H1 (cell line): ENCODE measurements around the gene CCDC77. TPM values are rescaled to one million over a fixed set of nuclear protein-coding genes. Genes with fewer than 3 reads are reported as not detected.
"Not testable (repeated sequence)": the region's sequence is repeated elsewhere in the genome, so short reads cannot be mapped to it uniquely, and the experiment has no call there.

Experiments used
- CTCF ChIA-PET: fragments of 300-600 bp; sonication (Branson Sonifier 250); formaldehyde crosslinking; loops from one replicate; lab custom pipeline; 2021; ENCODE audit not compliant: partially characterized antibody; lab: Charles Lee
- POLR2A ChIA-PET: fragments of 300-600 bp; sonication (Branson Sonifier 250); formaldehyde crosslinking; loops from one replicate; lab custom pipeline; 2021; ENCODE audit warnings: inconsistent platforms; ENCODE audit not compliant: partially characterized antibody; lab: Charles Lee
- DNase-seq, 2 experiments: peaks; one replicate each; pipeline versions ENCODE4 v3.0.0 to v3.0.0-alpha.2; 2010 to 2022; ENCODE audit warnings: low spot score in 2 of 2, low read depth in 1 of 2, mixed read lengths in 1 of 2
- FAIRE-seq: peaks from 2 replicates; lab custom pipeline; 2011; peaks lifted over from hg19 to GRCh38; lab: Jason Lieb, UNC
- H2AFZ ChIP-seq: 2 replicates; pipeline ENCODE4 v1.8.1; 2012; ENCODE audit warnings: low read length, inconsistent platforms
- H2AK5ac ChIP-seq: 2 replicates; pipeline ENCODE4 v1.6.1; 2013; ENCODE audit warnings: low read depth, low read length
- H2BK120ac ChIP-seq: replicated peaks from 2 replicates; pipeline ENCODE3; 2013; ENCODE audit warnings: low read depth, low read length, inconsistent platforms
- H2BK12ac ChIP-seq: 2 replicates; pipeline ENCODE4 v1.6.1; 2013; ENCODE audit warnings: low read depth, low read length
- H2BK15ac ChIP-seq: 2 replicates; pipeline ENCODE4 v1.6.1; 2013; ENCODE audit warnings: low read length
- H2BK20ac ChIP-seq: 2 replicates; pipeline ENCODE4 v1.6.1; 2013; ENCODE audit warnings: low read length
- H2BK5ac ChIP-seq: 2 replicates; pipeline ENCODE4 v1.6.1; 2013; ENCODE audit warnings: low read depth, low read length
- H3K14ac ChIP-seq: 2 replicates; pipeline ENCODE4 v1.6.1; 2013; ENCODE audit warnings: inconsistent platforms; ENCODE audit not compliant: insufficient read length
- H3K18ac ChIP-seq: 2 replicates; pipeline ENCODE4 v1.6.1; 2013; ENCODE audit warnings: low read length; ENCODE audit errors: extremely low read depth
- H3K23ac ChIP-seq: 2 replicates; pipeline ENCODE4 v1.6.1; 2013; ENCODE audit warnings: inconsistent platforms; ENCODE audit not compliant: insufficient read length
- H3K23me2 ChIP-seq: 2 replicates; pipeline ENCODE4 v1.6.1; 2013; ENCODE audit warnings: low read depth, low read length
- H3K27ac ChIP-seq: 2 replicates; pipeline ENCODE4 v1.6.1; 2011; ENCODE audit warnings: low read depth, low read length, inconsistent platforms
- H3K27me3 ChIP-seq, 4 experiments: replicated peaks in 1 of 4; 1 replicate in 1 of 4; 2 replicates in 3 of 4; pipeline versions ENCODE4 v1.6.1 to v1.8.1; 2011 to 2013; ENCODE audit warnings: low read length in 3 of 4, mild to moderate bottlenecking in 3 of 4, inconsistent platforms in 2 of 4, mixed read lengths in 2 of 4, moderate library complexity in 1 of 4; ENCODE audit not compliant: control insufficient read depth in 3 of 4, insufficient read depth in 3 of 4; ENCODE audit errors: extremely low read depth in 1 of 4
- H3K36me3 ChIP-seq, 4 experiments: 2 replicates each; pipeline versions ENCODE4 v1.6.1 to v1.8.1; 2011 to 2013; ENCODE audit warnings: mild to moderate bottlenecking in 4 of 4, low read length in 3 of 4, moderate library complexity in 2 of 4, control low read depth in 1 of 4, inconsistent platforms in 1 of 4; ENCODE audit not compliant: insufficient read depth in 4 of 4, control insufficient read depth in 2 of 4
- H3K4ac ChIP-seq: replicated peaks from 2 replicates; pipeline ENCODE3; 2013; ENCODE audit warnings: low read length, low read depth, mixed read lengths, inconsistent platforms; ENCODE audit not compliant: insufficient read length
- H3K4me1 ChIP-seq, 4 experiments: replicated peaks in 1 of 4; 1 replicate in 1 of 4; 2 replicates in 3 of 4; pipeline versions ENCODE4 v1.6.1 to v1.8.1; 2011 to 2013; ENCODE audit warnings: low read length in 3 of 4, inconsistent platforms in 2 of 4, mixed read lengths in 1 of 4; ENCODE audit not compliant: insufficient read depth in 4 of 4, control insufficient read depth in 3 of 4
- H3K4me2 ChIP-seq, 2 experiments: 2 replicates each; pipeline versions ENCODE4 v1.6.1 to v1.8.1; 2011 to 2013; ENCODE audit warnings: low read depth in 2 of 2, low read length in 2 of 2, control low read depth in 1 of 2, inconsistent platforms in 1 of 2, mild to moderate bottlenecking in 1 of 2; ENCODE audit not compliant: insufficient read depth in 1 of 2
- H3K4me3 ChIP-seq, 4 experiments: fragments of 200-600, 300-600 bp in 1 of 4; sonication (generic), shearing (Covaris generic), sonication (Bioruptor Twin) in 1 of 4; 2 replicates each; pipeline versions ENCODE4 v1.5.1 to v1.8.1; 2011 to 2016; ENCODE audit warnings: low read length in 4 of 4, low read depth in 3 of 4, control low read depth in 2 of 4, inconsistent platforms in 2 of 4, mild to moderate bottlenecking in 2 of 4, mixed read lengths in 1 of 4, moderate library complexity in 1 of 4; ENCODE audit not compliant: insufficient read depth in 2 of 4; ENCODE audit errors: extremely low read depth in 1 of 4
- H3K56ac ChIP-seq: replicated peaks from 2 replicates; pipeline ENCODE3; 2013; ENCODE audit warnings: low read depth, mild to moderate bottlenecking, mixed read lengths, low read length, inconsistent platforms; ENCODE audit not compliant: insufficient read length
- H3K79me1 ChIP-seq: 2 replicates; pipeline ENCODE4 v1.6.1; 2013; ENCODE audit warnings: low read depth, low read length, control low read depth
- H3K79me2 ChIP-seq, 2 experiments: 2 replicates each; pipeline versions ENCODE4 v1.6.1 to v1.8.1; 2012 to 2013; ENCODE audit warnings: low read length in 2 of 2, mild to moderate bottlenecking in 2 of 2, inconsistent platforms in 1 of 2; ENCODE audit not compliant: insufficient read depth in 2 of 2, control insufficient read depth in 1 of 2
- H3K9ac ChIP-seq, 4 experiments: replicated peaks in 1 of 4; 1 replicate in 1 of 4; 2 replicates in 3 of 4; pipeline versions ENCODE4 v1.6.1 to v1.8.1; 2011 to 2013; ENCODE audit warnings: low read depth in 3 of 4, low read length in 3 of 4, control low read depth in 2 of 4, mild to moderate bottlenecking in 2 of 4, moderate library complexity in 2 of 4, inconsistent platforms in 1 of 4; ENCODE audit errors: extremely low read depth in 1 of 4
- H3K9me3 ChIP-seq, 2 experiments: 2 replicates each; pipeline versions ENCODE4 v1.6.1 to v1.8.1; 2012 to 2013; ENCODE audit warnings: mild to moderate bottlenecking in 2 of 2, moderate library complexity in 2 of 2, control low read depth in 1 of 2, inconsistent platforms in 1 of 2, low read depth in 1 of 2, low read length in 1 of 2, mixed read lengths in 1 of 2; ENCODE audit not compliant: insufficient read depth in 2 of 2
- H4K20me1 ChIP-seq, 2 experiments: replicated peaks in 1 of 2; 2 replicates each; pipeline versions ENCODE3 to v1.8.1; 2011 to 2013; ENCODE audit warnings: inconsistent platforms in 2 of 2, low read length in 2 of 2, mild to moderate bottlenecking in 1 of 2; ENCODE audit not compliant: insufficient read depth in 2 of 2, control insufficient read depth in 1 of 2
- H4K5ac ChIP-seq: 2 replicates; pipeline ENCODE4 v1.6.1; 2013; ENCODE audit warnings: low read length, low read depth, mixed read lengths, inconsistent platforms; ENCODE audit not compliant: insufficient read length
- H4K8ac ChIP-seq: 2 replicates; pipeline ENCODE4 v1.8.0; 2013; ENCODE audit warnings: mild to moderate bottlenecking, moderate library complexity, low read length, inconsistent platforms; ENCODE audit not compliant: insufficient read depth; ENCODE audit errors: extremely low read depth
- H4K91ac ChIP-seq: replicated peaks from 2 replicates; pipeline ENCODE3; 2013; ENCODE audit warnings: low read length, mixed read lengths, inconsistent platforms; ENCODE audit not compliant: insufficient read length
- WGBS, 2 experiments: shearing (Covaris generic) in 1 of 2; methylation state at CpG; one replicate each; pipeline versions ENCODE4 v1.1.6 to v1.1.7; 2013 to 2015; ENCODE audit warnings: low lambda C conversion rate in 2 of 2, mixed read lengths in 2 of 2, inconsistent platforms in 1 of 2, low coverage in 1 of 2, missing lambda C conversion rate in 1 of 2; ENCODE audit not compliant: insufficient replicate concordance in 2 of 2, insufficient coverage in 1 of 2, insufficient read length in 1 of 2; ENCODE audit errors: extremely low coverage in 1 of 2, missing lambda C conversion rate in 1 of 2; 5-methylcytosine and 5-hydroxymethylcytosine counted together
- polyA plus RNA-seq, 7 experiments: library from polyadenylated mRNA; depleted of rRNA in 3 of 7; stranded (reverse) in 5 of 7; unstranded in 2 of 7; fragments of >200 nt in 5 of 7; fragments of 200-250 nt in 2 of 7; gene quantifications; 1 replicate in 5 of 7; 2 replicates in 1 of 7; 4 replicates in 1 of 7; pipeline versions ENCODE4 v1.2.1 to v1.2.3, GENCODE V29; 2011 to 2013; ENCODE audit warnings: missing spikeins in 2 of 7, mixed read lengths in 2 of 7
- total RNA-seq: library from RNA; stranded (reverse); fragmentation: NEBNext Ultra II Directional; extraction: Animal tissue kit (Norgen Biotek cat#: 25700); gene quantifications from 2 replicates; pipeline ENCODE4 v1.2.1, GENCODE V29; 2021

The CCDC77 gene
- total and polyA plus RNA-seq, 2 of the 8 experiments (the other 6 are each of a cell fraction or from before 2014, with no cell fraction given): 10.3 to 30.4 TPM

DNA sequence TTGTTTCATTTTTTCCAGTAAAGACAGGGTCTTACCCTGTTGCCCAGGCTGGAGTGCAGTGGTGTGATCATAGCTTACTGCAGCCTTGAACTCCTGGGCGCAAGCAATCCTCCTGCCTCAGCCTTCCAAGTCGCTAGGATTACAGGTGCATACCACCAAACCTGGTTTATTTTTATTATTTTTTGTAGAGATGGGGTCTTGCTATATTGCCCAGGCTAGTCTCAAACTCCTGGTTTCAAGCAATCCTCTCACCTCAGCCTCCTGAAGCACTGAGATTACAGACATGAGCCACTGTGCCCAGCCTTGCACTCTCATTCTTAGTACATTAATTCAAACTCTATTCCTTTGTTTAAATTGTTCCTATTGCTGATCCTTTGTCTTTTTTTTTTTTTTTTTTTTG is 34.3 kb downstream of the CCDC77 start:
- H3K27me3 ChIP-seq, H4K5ac ChIP-seq, H2BK12ac ChIP-seq, H3K4me3 ChIP-seq, H2BK20ac ChIP-seq, H3K14ac ChIP-seq, H3K18ac ChIP-seq, H2BK120ac ChIP-seq, DNase-seq, H2AK5ac ChIP-seq, H3K56ac ChIP-seq, H3K4ac ChIP-seq, H3K23me2 ChIP-seq, H2AFZ ChIP-seq, H3K79me1 ChIP-seq, H2BK5ac ChIP-seq, H3K9me3 ChIP-seq, H4K20me1 ChIP-seq, H3K4me1 ChIP-seq, H3K27ac ChIP-seq, H3K79me2 ChIP-seq, H3K23ac ChIP-seq, POLR2A ChIA-PET, H4K8ac ChIP-seq, H2BK15ac ChIP-seq, H4K91ac ChIP-seq, H3K4me2 ChIP-seq, CTCF ChIA-PET, FAIRE-seq, H3K9ac ChIP-seq: not testable (repeated sequence)
- 94% methylated on average over 2 of the region's 2 CpGs; no CpG with 5 or more reads in 1 of the 2 experiments for WGBS, 2 experiments
- H3K36me3 ChIP-seq: peaks cover 21 to 91% (median 58%) of the 10 kb centered on the region in 4 experiments
